HCT116 (cell line): Measurements from ENCODE around the gene DPP10. TPM values are rescaled to one million over a fixed set of nuclear protein-coding genes. Genes with fewer than 3 reads are reported as not detected.

Experiments
- ATAC-seq: fragments of 200-7000 bp; cut with Tn5 transposase; 2 replicates; pipeline ENCODE4 v1.9.1; 2020; ENCODE audit warnings: mild to moderate bottlenecking, moderate library complexity
- BruUV-seq: library from RNA; stranded (reverse); fragments of 400-500 nt; replicated peaks from 2 replicates; lab custom pipeline; 2021; lab: Mats Ljungman, UMichigan
- CTCF ChIA-PET: fragments of 300-600 bp; sonication (Branson Sonifier 250); formaldehyde crosslinking; loops from one replicate; lab custom pipeline; 2021; ENCODE audit warnings: antibody characterized with exemption; lab: Charles Lee
- POLR2A ChIA-PET: fragments of 300-600, 350-600 bp; sonication (Branson Sonifier 250); formaldehyde crosslinking; loops from one replicate; lab custom pipeline; 2021; ENCODE audit warnings: antibody characterized with exemption; lab: Charles Lee
- RAD21 ChIA-PET, 2 experiments: fragments of 300-600 bp; sonication (Branson Sonifier 250); formaldehyde crosslinking; loops; one replicate each; lab custom pipeline; 2023; ENCODE audit warnings: low total read pairs in 2 of 2; ENCODE audit not compliant: uncharacterized antibody in 2 of 2, unreplicated experiment in 2 of 2, low non-redundant PET in 1 of 2; lab: Charles Lee
- DNase-seq: peaks from one replicate; pipeline ENCODE4 v3.0.0-alpha.2; 2010; ENCODE audit warnings: low read depth, low spot score
- H2AFZ ChIP-seq: fragments of 200-600 bp; shearing (Covaris generic), sonication (generic); 2 replicates; pipeline ENCODE4 v1.6.1; 2017; ENCODE audit warnings: low read depth, mixed run types, mixed read lengths, antibody characterized with exemption, low read length; ENCODE audit not compliant: poor library complexity, severe bottlenecking
- H3K27ac ChIP-seq: 2 replicates; pipeline ENCODE4 v1.5.1; 2012; ENCODE audit warnings: low read depth, low read length
- H3K27me3 ChIP-seq: fragments of 200-600 bp; sonication (generic); 2 replicates; pipeline ENCODE4 v1.6.1; 2016; ENCODE audit warnings: mixed run types, low read length, mixed read lengths; ENCODE audit not compliant: insufficient read depth
- H3K36me3 ChIP-seq, 2 experiments: fragments of 200-500 bp in 1 of 2; fragments of 200-600 bp in 1 of 2; sonication (Bioruptor generic) in 1 of 2; sonication (generic) in 1 of 2; 2 replicates each; pipeline versions ENCODE4 v1.5.1 to v1.6.1; 2014 to 2016; ENCODE audit warnings: low read length in 2 of 2, inconsistent platforms in 1 of 2, mixed read lengths in 1 of 2, mixed run types in 1 of 2; ENCODE audit not compliant: insufficient read depth in 2 of 2, control insufficient read depth in 1 of 2
- H3K4me1 ChIP-seq, 2 experiments: fragments of 200-600 bp in 1 of 2; sonication (generic) in 1 of 2; 2 replicates each; pipeline versions ENCODE4 v1.5.1 to v1.6.1; 2012 to 2017; ENCODE audit warnings: low read length in 2 of 2, inconsistent platforms in 1 of 2, mild to moderate bottlenecking in 1 of 2, mixed read lengths in 1 of 2, mixed run types in 1 of 2, moderate library complexity in 1 of 2; ENCODE audit not compliant: insufficient read depth in 2 of 2, control insufficient read depth in 1 of 2
- H3K4me2 ChIP-seq: fragments of 200-600 bp; sonication (generic); 2 replicates; pipeline ENCODE4 v1.6.1; 2017; ENCODE audit warnings: mixed run types, low read length, mixed read lengths
- H3K4me3 ChIP-seq, 2 experiments: fragments of 200-600 bp in 1 of 2; sonication (generic) in 1 of 2; replicated peaks in 1 of 2; 2 replicates each; pipeline ENCODE4 v1.5.1; 2011 to 2016; ENCODE audit warnings: low read length in 2 of 2, control low read depth in 1 of 2, low read depth in 1 of 2, mild to moderate bottlenecking in 1 of 2, mixed read lengths in 1 of 2, mixed run types in 1 of 2
- H3K79me2 ChIP-seq: fragments of 200-600 bp; sonication (generic); 2 replicates; pipeline ENCODE4 v1.6.1; 2017; ENCODE audit warnings: mild to moderate bottlenecking, mixed run types, low read length, moderate library complexity, mixed read lengths; ENCODE audit not compliant: insufficient read depth
- H3K9ac ChIP-seq: fragments of 200-600 bp; sonication (generic); 2 replicates; pipeline ENCODE4 v1.6.1; 2016; ENCODE audit warnings: low read length, mixed read lengths
- H3K9me2 ChIP-seq: fragments of 200-600 bp; sonication (generic), shearing (Covaris generic); 2 replicates; pipeline ENCODE4 v1.6.1; 2017; ENCODE audit warnings: mixed run types, mild to moderate bottlenecking, moderate library complexity; ENCODE audit not compliant: insufficient read depth
- H3K9me3 ChIP-seq, 2 experiments: fragments of 200-500 bp in 1 of 2; fragments of 200-600 bp in 1 of 2; sonication (Bioruptor generic) in 1 of 2; sonication (generic) in 1 of 2; 2 replicates each; pipeline ENCODE4 v1.6.1; 2014 to 2017; ENCODE audit warnings: low read length in 2 of 2, mixed read lengths in 2 of 2, inconsistent platforms in 1 of 2, low read depth in 1 of 2, mild to moderate bottlenecking in 1 of 2, mixed run types in 1 of 2, moderate library complexity in 1 of 2; ENCODE audit not compliant: control insufficient read depth in 1 of 2, insufficient read depth in 1 of 2
- H4K20me1 ChIP-seq: fragments of 200-600 bp; sonication (generic), shearing (Covaris generic); 2 replicates; pipeline ENCODE4 v1.6.1; 2017; ENCODE audit warnings: mixed run types, mild to moderate bottlenecking, moderate library complexity; ENCODE audit not compliant: insufficient read depth
- CBX3 ChIP-seq: IDR thresholded peaks from 2 replicates; pipeline ENCODE4 v1.6.1; 2012; ENCODE audit warnings: low read depth
- CEBPB ChIP-seq: IDR thresholded peaks from 2 replicates; pipeline ENCODE4 v1.6.1; 2012; ENCODE audit warnings: low read depth
- EZH2 ChIP-seq: fragments of 200-600 bp; sonication (generic); IDR thresholded peaks from 2 replicates; pipeline ENCODE4 v1.6.1; 2017; ENCODE audit warnings: antibody characterized with exemption, mixed run types
- JUND ChIP-seq: IDR thresholded peaks from 2 replicates; pipeline ENCODE4 v1.6.1; 2012
- POLR2A ChIP-seq: IDR thresholded peaks from 2 replicates; pipeline ENCODE4 v1.7.0; 2011; ENCODE audit warnings: borderline replicate concordance; ENCODE audit not compliant: insufficient read depth, insufficient read length; ENCODE audit errors: extremely low read depth
- RAD21 ChIP-seq: IDR thresholded peaks from 2 replicates; pipeline ENCODE4 v1.6.1; 2012; ENCODE audit warnings: low read depth, mild to moderate bottlenecking
- SIN3A ChIP-seq: IDR thresholded peaks from 2 replicates; pipeline ENCODE4 v1.6.1; 2012; ENCODE audit warnings: low read depth
- SP1 ChIP-seq: IDR thresholded peaks from 2 replicates; pipeline ENCODE4 v1.6.1; 2012; ENCODE audit warnings: low read depth
- YY1 ChIP-seq: IDR thresholded peaks from 2 replicates; pipeline ENCODE4 v1.6.1; 2011; ENCODE audit warnings: low read length, low read depth, moderate library complexity, mild to moderate bottlenecking; ENCODE audit not compliant: insufficient replicate concordance; ENCODE audit errors: extremely low read depth
- ZNF274 ChIP-seq: fragments of 200-500 bp; sonication (Bioruptor generic); IDR thresholded peaks from 2 replicates; pipeline ENCODE4 v1.6.1; 2014; ENCODE audit warnings: mild to moderate bottlenecking, low read depth, low read length, inconsistent platforms
- intact Hi-C: fragments of 100-400 bp; cut with micrococcal nuclease; formaldehyde crosslinking; loops from 2 replicates; pipeline ENCODE4 v1.10.0; 2022
- total RNA-seq: library from RNA; stranded (reverse); gene quantifications from one replicate; pipeline ENCODE4 v1.2.1, GENCODE V29; 2021; ENCODE audit not compliant: unreplicated experiment
- TF ChIP-seq, protein P1 (sequence below): IDR thresholded peaks from 2 replicates; pipeline ENCODE4 v1.6.1; 2012
- TF ChIP-seq, protein P2 (sequence below): IDR thresholded peaks from 2 replicates; pipeline ENCODE4 v1.6.1; 2011; ENCODE audit warnings: mild to moderate bottlenecking, low read length, moderate library complexity; ENCODE audit not compliant: insufficient replicate concordance; ENCODE audit errors: extremely low read depth
- TF ChIP-seq, protein P3 (sequence below): IDR thresholded peaks from 2 replicates; pipeline ENCODE4 v1.6.1; 2012
- TF ChIP-seq, protein P4 (sequence below), 3 experiments: fragments of 200-600 bp in 1 of 3; sonication (generic) in 1 of 3; IDR thresholded peaks in 2 of 3; conservative IDR thresholded peaks in 1 of 3; 2 replicates each; pipeline ENCODE4 v1.5.1; 2012 to 2017; ENCODE audit warnings: low read depth in 2 of 3, low read length in 2 of 3, antibody characterized with exemption in 1 of 3, borderline replicate concordance in 1 of 3, control low read depth in 1 of 3, mild to moderate bottlenecking in 1 of 3, mixed read lengths in 1 of 3, mixed run types in 1 of 3, moderate library complexity in 1 of 3; ENCODE audit not compliant: insufficient read depth in 1 of 3

DPP10 gene
- total RNA-seq, 1 experiment from 2014 or later = not detected

DNA sequence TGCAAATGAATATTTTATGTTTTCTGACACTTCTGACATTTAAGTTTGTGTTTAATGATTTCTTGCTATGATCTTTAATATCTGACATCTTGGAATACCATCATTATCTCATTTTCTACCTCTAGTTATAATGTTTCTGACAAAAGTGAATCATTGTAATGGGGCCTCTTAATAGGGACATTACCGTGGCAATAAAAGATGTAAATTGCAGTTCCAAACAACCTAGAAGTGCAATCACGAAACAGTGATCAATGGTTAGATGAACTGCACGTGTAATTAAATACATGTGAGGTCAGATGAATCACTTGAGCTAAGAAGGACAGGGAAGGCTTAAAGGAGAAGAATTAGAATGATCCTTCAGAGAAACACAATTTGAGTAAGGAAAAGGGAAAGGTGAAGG is 1078.3 kb downstream of the DPP10 start:
- no peak for DNase-seq

More for the DNA sequence above, 1078.3 kb downstream of the DPP10 start:
- TF ChIP-seq ZNF274 (no peak), SP1 (no peak), RAD21 (no peak), CBX3 (no peak), POLR2A (no peak), SIN3A (no peak), YY1 (no peak), JUND (no peak), CEBPB (no peak), EZH2 (no peak)
- TF ChIP-seq, protein P1, sequence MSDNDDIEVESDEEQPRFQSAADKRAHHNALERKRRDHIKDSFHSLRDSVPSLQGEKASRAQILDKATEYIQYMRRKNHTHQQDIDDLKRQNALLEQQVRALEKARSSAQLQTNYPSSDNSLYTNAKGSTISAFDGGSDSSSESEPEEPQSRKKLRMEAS = no peak
- TF ChIP-seq, protein P2, sequence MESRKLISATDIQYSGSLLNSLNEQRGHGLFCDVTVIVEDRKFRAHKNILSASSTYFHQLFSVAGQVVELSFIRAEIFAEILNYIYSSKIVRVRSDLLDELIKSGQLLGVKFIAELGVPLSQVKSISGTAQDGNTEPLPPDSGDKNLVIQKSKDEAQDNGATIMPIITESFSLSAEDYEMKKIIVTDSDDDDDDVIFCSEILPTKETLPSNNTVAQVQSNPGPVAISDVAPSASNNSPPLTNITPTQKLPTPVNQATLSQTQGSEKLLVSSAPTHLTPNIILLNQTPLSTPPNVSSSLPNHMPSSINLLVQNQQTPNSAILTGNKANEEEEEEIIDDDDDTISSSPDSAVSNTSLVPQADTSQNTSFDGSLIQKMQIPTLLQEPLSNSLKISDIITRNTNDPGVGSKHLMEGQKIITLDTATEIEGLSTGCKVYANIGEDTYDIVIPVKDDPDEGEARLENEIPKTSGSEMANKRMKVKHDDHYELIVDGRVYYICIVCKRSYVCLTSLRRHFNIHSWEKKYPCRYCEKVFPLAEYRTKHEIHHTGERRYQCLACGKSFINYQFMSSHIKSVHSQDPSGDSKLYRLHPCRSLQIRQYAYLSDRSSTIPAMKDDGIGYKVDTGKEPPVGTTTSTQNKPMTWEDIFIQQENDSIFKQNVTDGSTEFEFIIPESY = no peak
- TF ChIP-seq, protein P3, sequence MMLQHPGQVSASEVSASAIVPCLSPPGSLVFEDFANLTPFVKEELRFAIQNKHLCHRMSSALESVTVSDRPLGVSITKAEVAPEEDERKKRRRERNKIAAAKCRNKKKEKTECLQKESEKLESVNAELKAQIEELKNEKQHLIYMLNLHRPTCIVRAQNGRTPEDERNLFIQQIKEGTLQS = no peak
- TF ChIP-seq, protein P4, sequence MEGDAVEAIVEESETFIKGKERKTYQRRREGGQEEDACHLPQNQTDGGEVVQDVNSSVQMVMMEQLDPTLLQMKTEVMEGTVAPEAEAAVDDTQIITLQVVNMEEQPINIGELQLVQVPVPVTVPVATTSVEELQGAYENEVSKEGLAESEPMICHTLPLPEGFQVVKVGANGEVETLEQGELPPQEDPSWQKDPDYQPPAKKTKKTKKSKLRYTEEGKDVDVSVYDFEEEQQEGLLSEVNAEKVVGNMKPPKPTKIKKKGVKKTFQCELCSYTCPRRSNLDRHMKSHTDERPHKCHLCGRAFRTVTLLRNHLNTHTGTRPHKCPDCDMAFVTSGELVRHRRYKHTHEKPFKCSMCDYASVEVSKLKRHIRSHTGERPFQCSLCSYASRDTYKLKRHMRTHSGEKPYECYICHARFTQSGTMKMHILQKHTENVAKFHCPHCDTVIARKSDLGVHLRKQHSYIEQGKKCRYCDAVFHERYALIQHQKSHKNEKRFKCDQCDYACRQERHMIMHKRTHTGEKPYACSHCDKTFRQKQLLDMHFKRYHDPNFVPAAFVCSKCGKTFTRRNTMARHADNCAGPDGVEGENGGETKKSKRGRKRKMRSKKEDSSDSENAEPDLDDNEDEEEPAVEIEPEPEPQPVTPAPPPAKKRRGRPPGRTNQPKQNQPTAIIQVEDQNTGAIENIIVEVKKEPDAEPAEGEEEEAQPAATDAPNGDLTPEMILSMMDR (IDR thresholded peaks at IDR 0.05 in 2 of 3, conservative IDR thresholded peaks at IDR 0.05 in 1 of 3; ENCODE audit: borderline replicate concordance in 1 of 3, insufficient read depth in 1 of 3, low read depth in 2 of 3, low read length in 2 of 3) = no peak
- H3K9me3 ChIP-seq = peaks cover 5 to 17% of the 10 kb centered on the region in 2 experiments; a peak in 2 of 4 replicates
- POLR2A ChIA-PET = no interaction called here
- H3K27me3 ChIP-seq = no peaks in the 10 kb centered on the region
- RAD21 ChIA-PET = no interaction called here
- H2AFZ ChIP-seq = no peak overlapping the region
- H3K27ac ChIP-seq = no peak overlapping the region
- no peak overlapping the region for H3K4me2 ChIP-seq
- no peak overlapping the region for H3K4me3 ChIP-seq
- BruUV-seq = no TSS peak
- H4K20me1 ChIP-seq = no peaks in the 10 kb centered on the region
- H3K4me1 ChIP-seq = no peaks in the 10 kb centered on the region
- no peaks in the 10 kb centered on the region for H3K79me2 ChIP-seq
- intact Hi-C loops = no loop called here
- H3K36me3 ChIP-seq = no peaks in the 10 kb centered on the region
- H3K9ac ChIP-seq = no peak overlapping the region
- CTCF ChIA-PET = no interaction called here
- ATAC-seq = no peak
- no peaks in the 10 kb centered on the region for H3K9me2 ChIP-seq
